OCI-LY1 (cell line): Measurements from ENCODE around the gene XKR7.

Source experiments
- CTCF ChIP-seq: fragments of 200-600 bp; sonication (generic), shearing (Covaris generic); IDR thresholded peaks from 2 replicates; pipeline ENCODE4 v1.5.1; 2017; ENCODE audit warnings: mild to moderate bottlenecking, antibody characterized with exemption, low read length, moderate library complexity, mixed read lengths
- EZH2 ChIP-seq: fragments of 200-600 bp; sonication (generic), shearing (Covaris generic); IDR thresholded peaks from 2 replicates; pipeline ENCODE4 v1.8.0; 2017; ENCODE audit warnings: borderline replicate concordance, mixed run types, mild to moderate bottlenecking, antibody characterized with exemption, low read length, moderate library complexity, mixed read lengths

GRCh38 chr20:32027643-32028042, 59.7 kb downstream of the XKR7 start:
- TF ChIP-seq CTCF (no peak), EZH2 (no peak)
